GM21423 (cell line): ENCODE results near the gene ZC3H7B.
"Not testable (repeated sequence)": the region's sequence is repeated elsewhere in the genome, so short reads cannot be mapped to it uniquely, and the experiment has no call there.

ENCODE experiments used
- ATAC-seq: cut with Tn5 transposase; IDR thresholded peaks from one replicate; pipeline ENCODE4 v1.9.1; 2021; ENCODE audit warnings: mild to moderate bottlenecking, moderate library complexity; ENCODE audit not compliant: unreplicated experiment

The ZC3H7B gene

GRCh38 chr22:41377846-41378245 is 76.5 kb downstream of the ZC3H7B start:
- no peak for ATAC-seq

- peak; percentile 16 for ATAC-seq
Measured at GRCh38 chr22:41380993-41381328, 79.6 kb downstream of the ZC3H7B start.

GRCh38 chr22:41381329-41382097 is 80.2 kb downstream of the ZC3H7B start, which contains the start of gene TEF:
TSS of gene TEF (plus strand) at chr22:41381942. CDS start at chr22:41382045, 103 bp downstream.
- peak; percentile 85 for ATAC-seq

DNA sequence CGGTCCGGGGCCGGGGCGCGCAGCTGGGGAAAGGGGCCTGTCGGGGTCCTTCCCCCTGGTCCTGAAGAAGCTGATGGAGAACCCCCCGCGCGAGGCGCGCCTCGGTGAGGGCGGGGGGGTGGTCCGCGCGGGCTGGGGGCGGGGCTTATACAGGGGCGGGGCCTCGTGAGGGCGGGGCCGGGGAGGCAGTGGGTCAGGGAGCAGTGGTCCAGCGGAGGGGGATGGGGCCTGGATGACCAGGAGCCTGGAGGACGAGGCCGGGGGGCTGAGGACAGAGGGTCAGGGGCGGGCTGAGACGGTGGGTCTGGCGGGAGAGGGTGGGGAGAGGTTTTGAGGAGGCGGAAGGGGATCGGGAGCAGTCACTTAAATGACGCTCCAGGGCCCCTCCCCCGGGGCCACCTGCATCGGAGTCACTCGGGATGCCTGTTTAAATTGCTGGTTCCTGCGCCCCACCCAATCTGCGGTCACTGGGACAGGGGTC is 80.8 kb downstream of the ZC3H7B start:
- ATAC-seq: peak; percentile 24

- no peak for ATAC-seq
Measured at GRCh38 chr22:41382610-41383009, 81.3 kb downstream of the ZC3H7B start.

- no peak for ATAC-seq
Measured at GRCh38 chr22:41383085-41383484, 81.8 kb downstream of the ZC3H7B start.

- no peak for ATAC-seq
Measured at GRCh38 chr22:41384128-41384527, 82.8 kb downstream of the ZC3H7B start.

DNA sequence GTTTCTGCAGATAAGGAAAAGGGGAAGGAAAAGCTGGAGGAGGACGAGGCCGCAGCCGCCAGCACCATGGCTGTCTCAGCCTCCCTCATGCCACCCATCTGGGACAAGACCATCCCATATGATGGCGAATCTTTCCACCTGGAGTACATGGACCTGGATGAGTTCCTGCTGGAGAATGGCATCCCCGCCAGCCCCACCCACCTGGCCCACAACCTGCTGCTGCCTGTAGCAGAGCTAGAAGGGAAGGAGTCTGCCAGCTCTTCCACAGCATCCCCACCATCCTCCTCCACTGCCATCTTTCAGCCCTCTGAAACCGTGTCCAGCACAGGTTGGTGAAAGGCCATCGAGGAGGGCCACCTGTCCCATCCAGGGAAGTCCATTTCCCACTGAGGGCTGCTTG is 86.0 kb downstream of the ZC3H7B start:
- no peak for ATAC-seq

DNA sequence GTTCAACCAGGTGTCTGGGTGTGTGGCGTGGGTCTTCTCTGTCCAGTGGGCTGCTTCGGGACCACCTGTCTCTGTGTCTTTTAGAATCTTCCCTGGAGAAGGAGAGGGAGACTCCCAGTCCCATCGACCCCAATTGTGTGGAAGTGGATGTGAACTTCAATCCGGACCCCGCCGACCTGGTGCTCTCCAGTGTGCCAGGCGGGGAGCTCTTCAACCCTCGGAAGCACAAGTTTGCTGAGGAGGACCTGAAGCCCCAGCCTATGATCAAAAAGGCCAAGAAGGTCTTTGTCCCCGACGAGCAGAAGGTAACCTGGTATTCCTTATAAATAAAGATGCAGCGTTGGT is 92.7 kb downstream of the ZC3H7B start:
- no peak for ATAC-seq

DNA sequence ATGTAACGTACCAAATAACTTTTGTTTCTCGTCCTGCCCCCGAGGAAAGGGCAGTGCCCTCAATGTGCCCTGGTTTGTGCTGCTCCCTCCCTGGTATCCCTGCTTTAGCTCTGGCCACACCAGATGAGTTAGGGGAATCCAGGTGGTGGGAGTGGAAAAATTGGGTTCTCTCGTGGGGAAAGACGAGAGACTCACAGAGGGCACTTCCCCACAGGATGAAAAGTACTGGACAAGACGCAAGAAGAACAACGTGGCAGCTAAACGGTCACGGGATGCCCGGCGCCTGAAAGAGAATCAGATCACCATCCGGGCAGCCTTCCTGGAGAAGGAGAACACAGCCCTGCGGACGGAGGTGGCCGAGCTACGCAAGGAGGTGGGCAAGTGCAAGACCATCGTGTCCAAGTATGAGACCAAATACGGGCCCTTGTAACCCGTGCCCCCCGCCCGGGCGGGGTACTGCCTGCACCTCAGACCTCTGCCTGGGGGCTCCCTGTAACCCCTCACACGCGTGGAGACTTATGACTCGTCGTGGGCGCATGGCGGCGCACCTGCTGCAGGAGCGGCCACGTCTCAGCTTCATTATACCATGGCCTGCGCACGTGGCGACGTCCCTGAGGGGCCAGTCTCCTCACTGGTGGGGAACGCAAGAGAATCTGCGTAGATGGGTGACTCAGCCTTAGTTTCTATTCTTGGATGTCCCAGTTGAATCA is 94.4 kb downstream of the ZC3H7B start:
- ATAC-seq: no peak

DNA sequence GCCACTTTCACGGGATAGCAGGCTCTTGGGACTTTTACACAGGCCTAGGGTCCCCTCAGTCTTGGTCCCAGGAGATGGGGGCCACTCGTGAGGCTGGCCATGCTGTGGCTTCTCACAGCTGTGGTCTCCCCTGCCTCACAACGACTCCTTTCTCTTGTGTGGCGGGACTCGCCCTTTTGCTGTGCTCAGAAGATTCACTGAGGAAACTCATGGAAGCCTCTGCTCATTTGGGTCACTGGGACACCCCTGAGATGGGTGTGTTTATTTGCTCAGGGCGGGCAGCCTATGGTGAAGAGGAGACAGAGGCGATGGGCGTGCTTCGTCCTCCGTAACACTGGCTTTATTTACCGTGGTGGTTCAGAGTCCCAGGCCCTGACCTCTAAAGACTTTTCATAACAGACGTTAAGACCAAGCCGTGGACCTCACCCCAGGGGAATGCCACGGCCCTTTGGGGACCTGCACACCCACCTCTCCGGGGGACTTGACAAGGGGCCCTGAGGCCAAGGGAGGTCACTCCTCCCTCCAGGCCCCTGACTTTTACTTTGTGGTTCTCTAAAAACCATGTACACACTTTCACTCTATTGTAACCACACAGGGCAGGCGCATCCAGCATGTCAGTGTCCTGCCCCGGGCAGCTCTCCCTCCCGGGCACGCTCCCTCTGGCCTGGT is 96.0 kb downstream of the ZC3H7B start:
- no peak for ATAC-seq

DNA sequence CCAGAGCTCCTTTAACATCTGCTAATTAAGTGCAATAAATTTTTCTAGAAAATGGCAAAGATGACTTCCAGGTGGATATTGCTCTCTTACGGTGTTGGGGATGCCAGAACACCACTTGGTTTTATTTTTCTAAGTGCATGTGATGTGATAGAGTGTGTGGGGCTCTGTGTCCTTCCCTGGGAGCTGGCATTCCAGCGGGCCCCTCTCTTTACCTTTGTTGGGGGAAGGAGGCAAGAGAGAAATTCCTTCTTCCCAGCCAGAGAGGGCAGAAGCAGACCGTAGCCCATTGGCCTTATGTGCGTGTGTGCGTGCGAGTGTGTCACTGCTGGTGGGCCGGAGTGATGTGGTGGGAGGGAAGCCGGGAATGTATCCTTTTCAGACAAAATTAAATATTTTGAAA is 97.6 kb downstream of the ZC3H7B start:
- ATAC-seq: no peak

GRCh38 chr22:41401781-41402648 is 100.7 kb downstream of the ZC3H7B start:
- ATAC-seq: no peak

GRCh38 chr22:41402851-41403250 is 101.5 kb downstream of the ZC3H7B start:
- not testable (repeated sequence) for ATAC-seq

DNA sequence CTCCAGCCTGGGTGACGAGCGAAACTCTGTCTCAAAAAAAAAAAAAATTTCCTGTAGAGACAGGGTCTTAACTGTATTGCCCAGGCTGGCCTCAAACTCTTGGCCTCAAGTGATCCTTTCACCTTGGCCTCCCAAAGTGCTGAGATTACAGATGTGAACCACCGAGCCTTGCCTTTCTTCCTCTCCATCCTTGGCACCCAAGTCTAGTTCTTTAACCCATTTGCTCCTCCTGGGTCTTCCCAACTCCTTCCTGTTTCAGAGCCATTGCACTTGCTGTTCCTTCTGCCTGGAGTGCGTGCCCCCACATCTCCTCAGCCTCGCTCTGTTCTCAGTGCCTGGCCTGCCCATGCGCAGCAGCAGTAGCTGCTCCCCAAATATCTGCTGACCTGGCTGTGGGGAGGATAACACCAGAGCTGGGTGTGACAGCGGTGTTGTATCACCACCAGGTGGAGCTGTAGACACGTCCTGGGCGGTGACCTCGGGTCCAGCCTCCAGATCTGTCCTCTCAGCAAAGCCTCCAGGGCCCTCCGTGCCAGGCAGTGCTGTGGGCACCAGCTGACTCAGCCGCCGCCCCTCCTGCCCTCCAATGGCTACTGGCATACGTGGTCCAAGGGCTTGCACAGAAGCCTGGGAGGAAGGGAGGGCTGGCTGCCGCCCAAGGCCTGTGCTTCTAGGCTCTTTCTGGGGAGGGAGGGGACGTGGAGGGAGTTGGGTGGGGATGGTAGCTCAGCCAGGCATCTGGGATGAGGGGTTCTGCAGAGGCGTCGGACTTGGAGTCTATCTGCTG is 102.4 kb downstream of the ZC3H7B start:
- ATAC-seq: peak; percentile 63

GRCh38 chr22:41405588-41405987 is 104.3 kb downstream of the ZC3H7B start:
- ATAC-seq: no peak

- no peak for ATAC-seq
Measured at GRCh38 chr22:41406410-41406809, 105.1 kb downstream of the ZC3H7B start.

DNA sequence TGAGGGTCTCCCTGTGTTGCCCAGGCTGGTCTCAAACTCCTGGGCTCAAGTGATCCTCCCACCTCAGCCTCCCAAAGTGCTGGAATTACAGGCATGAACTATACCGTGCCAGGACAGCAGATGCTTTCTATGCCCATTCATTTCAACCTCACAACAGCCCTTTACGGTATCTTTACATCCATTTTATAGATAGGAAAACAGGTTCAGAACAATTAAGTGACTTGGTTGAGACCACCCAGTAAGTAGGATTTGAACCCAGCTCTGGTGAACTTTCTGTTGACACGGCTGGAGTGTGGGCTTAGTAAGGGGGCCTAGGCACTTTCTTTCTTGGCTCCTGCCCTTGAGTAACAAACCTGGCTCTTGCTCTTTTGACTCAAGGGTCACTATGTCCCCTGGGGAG is 106.1 kb downstream of the ZC3H7B start:
- ATAC-seq: no peak

- ATAC-seq: no peak
Measured at GRCh38 chr22:41408665-41409064, 107.3 kb downstream of the ZC3H7B start.
